Caco-2 (cell line): ENCODE measurements around the gene UBE2D3. TPM values are rescaled to one million over a fixed set of nuclear protein-coding genes. Genes with fewer than 3 reads are reported as not detected.

Experiments used
- BruUV-seq: library from RNA; stranded (reverse); fragments of 400-500 nt; replicated peaks from 2 replicates; lab custom pipeline; 2021; lab: Mats Ljungman, UMichigan
- CTCF ChIA-PET: fragments of 300-600 bp; sonication (Branson Sonifier 250); formaldehyde crosslinking; loops from one replicate; lab custom pipeline; 2022; ENCODE audit warnings: antibody characterized with exemption; lab: Charles Lee
- POLR2A ChIA-PET: fragments of 300-600 bp; sonication (Branson Sonifier 250); formaldehyde crosslinking; loops from one replicate; lab custom pipeline; 2022; ENCODE audit warnings: antibody characterized with exemption; lab: Charles Lee
- DNase-seq, 2 experiments: peaks; one replicate each; pipeline versions ENCODE4 v3.0.0 to v3.0.0-alpha.2; 2020 to 2022
- H3K27me3 ChIP-seq: replicated peaks from 2 replicates; pipeline ENCODE4 v1.6.0; 2011; ENCODE audit warnings: low read length; ENCODE audit not compliant: control insufficient read depth, insufficient read depth
- H3K36me3 ChIP-seq: 2 replicates; pipeline ENCODE4 v1.5.1; 2011; ENCODE audit warnings: low read length; ENCODE audit not compliant: control insufficient read depth, insufficient read depth
- H3K4me1 ChIP-seq: fragments of 250-450 bp; sonication (Bioruptor Pico); 2 replicates; pipeline ENCODE4 v1.5.1; 2020; ENCODE audit warnings: mild to moderate bottlenecking
- H3K4me3 ChIP-seq: 2 replicates; pipeline ENCODE4 v1.5.1; 2011; ENCODE audit warnings: low read depth, mild to moderate bottlenecking, control low read depth, low read length
- H3K9me3 ChIP-seq: fragments of 250-450 bp; sonication (Bioruptor Pico); 2 replicates; pipeline ENCODE4 v1.5.1; 2020; ENCODE audit warnings: mild to moderate bottlenecking, moderate library complexity
- H3K27ac Mint-ChIP-seq: one replicate; pipeline ENCODE4 v1.8.0; 2022; ENCODE audit warnings: mixed read lengths; ENCODE audit not compliant: unreplicated experiment
- H3K27me3 Mint-ChIP-seq: one replicate; pipeline ENCODE4 v1.8.0; 2022; ENCODE audit warnings: mixed read lengths; ENCODE audit not compliant: insufficient read depth, unreplicated experiment
- H3K36me3 Mint-ChIP-seq: one replicate; pipeline ENCODE4 v1.8.0; 2022; ENCODE audit warnings: mild to moderate bottlenecking, mixed read lengths; ENCODE audit not compliant: insufficient read depth, unreplicated experiment
- H3K4me1 Mint-ChIP-seq: one replicate; pipeline ENCODE4 v1.8.0; 2022; ENCODE audit warnings: low read depth, mixed read lengths; ENCODE audit not compliant: unreplicated experiment
- H3K4me3 Mint-ChIP-seq: one replicate; pipeline ENCODE4 v1.8.0; 2022; ENCODE audit warnings: mild to moderate bottlenecking, moderate library complexity, mixed read lengths; ENCODE audit not compliant: unreplicated experiment
- H3K9me3 Mint-ChIP-seq: one replicate; pipeline ENCODE4 v1.8.0; 2022; ENCODE audit warnings: mixed read lengths; ENCODE audit not compliant: unreplicated experiment
- intact Hi-C: fragments of 100-400 bp; cut with micrococcal nuclease; formaldehyde crosslinking; loops from one replicate; pipeline ENCODE4 v1.10.0; 2022; ENCODE audit not compliant: unreplicated experiment
- total RNA-seq: library from RNA; stranded (reverse); gene quantifications from 2 replicates; pipeline ENCODE4 v1.2.3, GENCODE V29; 2022
- TF ChIP-seq, protein P1 (sequence below), 2 experiments: fragments of 200-600 bp in 1 of 2; IDR thresholded peaks; 1 replicate in 1 of 2; 2 replicates in 1 of 2; pipeline versions ENCODE4 v1.5.1 to v1.8.0; 2011 to 2022; ENCODE audit warnings: antibody characterized with exemption in 1 of 2, control low read depth in 1 of 2, inconsistent platforms in 1 of 2, low read depth in 1 of 2, low read length in 1 of 2, mild to moderate bottlenecking in 1 of 2, moderate library complexity in 1 of 2; ENCODE audit not compliant: insufficient read depth in 1 of 2, severe bottlenecking in 1 of 2, unreplicated experiment in 1 of 2

UBE2D3 gene
- total RNA-seq, 1 experiment from 2014 or later: 305 TPM

DNA sequence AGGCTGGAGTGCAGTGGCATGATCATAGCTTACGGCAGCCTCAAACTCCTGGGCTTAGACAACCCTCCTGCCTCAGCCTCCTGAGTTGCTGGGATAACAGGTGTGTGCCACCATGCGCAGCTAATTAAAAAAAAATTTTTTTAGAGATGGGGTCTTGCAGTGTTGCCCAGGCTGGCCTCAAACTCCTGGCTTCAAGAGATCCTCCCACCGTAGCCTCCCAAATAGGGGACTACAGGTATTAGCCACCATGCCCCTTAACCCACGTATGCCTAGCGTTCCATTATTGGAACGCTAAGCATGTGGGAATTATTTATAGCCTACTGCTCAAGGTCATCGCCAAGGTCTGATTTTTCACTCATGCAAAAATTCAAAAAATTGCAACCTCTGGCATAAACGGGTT lies 20.3 kb upstream of the UBE2D3 start:
- Histone ChIP-seq H3K4me1 (no peaks in the 10 kb centered on the region), H3K4me3 (no peak overlapping the region), H3K27me3 (no peaks in the 10 kb centered on the region), H3K9me3 (no peaks in the 10 kb centered on the region), H3K36me3 (no peaks in the 10 kb centered on the region)
- BruUV-seq: no TSS peak
- Mint-ChIP-seq H3K27ac (no peak overlapping the region), H3K4me3 (no peak overlapping the region), H3K36me3 (no peaks in the 10 kb centered on the region), H3K4me1 (no peaks in the 10 kb centered on the region), H3K9me3 (no peaks in the 10 kb centered on the region), H3K27me3 (no peaks in the 10 kb centered on the region)
- no peak for DNase-seq
- CTCF ChIA-PET: no interaction called here
- intact Hi-C loops: no loop called here
- TF ChIP-seq, protein P1, sequence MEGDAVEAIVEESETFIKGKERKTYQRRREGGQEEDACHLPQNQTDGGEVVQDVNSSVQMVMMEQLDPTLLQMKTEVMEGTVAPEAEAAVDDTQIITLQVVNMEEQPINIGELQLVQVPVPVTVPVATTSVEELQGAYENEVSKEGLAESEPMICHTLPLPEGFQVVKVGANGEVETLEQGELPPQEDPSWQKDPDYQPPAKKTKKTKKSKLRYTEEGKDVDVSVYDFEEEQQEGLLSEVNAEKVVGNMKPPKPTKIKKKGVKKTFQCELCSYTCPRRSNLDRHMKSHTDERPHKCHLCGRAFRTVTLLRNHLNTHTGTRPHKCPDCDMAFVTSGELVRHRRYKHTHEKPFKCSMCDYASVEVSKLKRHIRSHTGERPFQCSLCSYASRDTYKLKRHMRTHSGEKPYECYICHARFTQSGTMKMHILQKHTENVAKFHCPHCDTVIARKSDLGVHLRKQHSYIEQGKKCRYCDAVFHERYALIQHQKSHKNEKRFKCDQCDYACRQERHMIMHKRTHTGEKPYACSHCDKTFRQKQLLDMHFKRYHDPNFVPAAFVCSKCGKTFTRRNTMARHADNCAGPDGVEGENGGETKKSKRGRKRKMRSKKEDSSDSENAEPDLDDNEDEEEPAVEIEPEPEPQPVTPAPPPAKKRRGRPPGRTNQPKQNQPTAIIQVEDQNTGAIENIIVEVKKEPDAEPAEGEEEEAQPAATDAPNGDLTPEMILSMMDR (IDR thresholded peaks at IDR 0.05; ENCODE audit: insufficient read depth in 1 of 2, low read depth in 1 of 2, low read length in 1 of 2, severe bottlenecking in 1 of 2, unreplicated experiment in 1 of 2): no peak
- POLR2A ChIA-PET: no interaction called here

DNA sequence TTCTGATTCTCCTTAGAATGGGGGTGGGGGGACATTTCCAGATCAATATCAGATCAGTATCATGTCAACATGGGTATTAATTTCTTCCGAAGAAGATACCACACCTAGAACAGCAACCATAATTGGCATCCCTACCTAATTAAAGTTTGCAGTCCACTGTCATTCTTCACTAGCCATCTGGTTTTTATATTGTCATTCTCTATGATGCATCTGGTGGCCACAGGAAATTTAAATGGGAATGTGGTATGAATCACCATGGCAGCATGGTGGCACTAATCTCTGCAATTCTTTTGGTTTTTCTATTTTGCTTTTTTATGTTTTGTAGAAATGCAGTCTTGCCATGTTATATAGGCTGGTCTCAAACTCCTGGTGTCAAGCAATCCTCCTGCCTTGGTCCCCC lies 16.6 kb upstream of the UBE2D3 start:
- CTCF ChIA-PET: no interaction called here
- no peak overlapping the region for H3K27ac Mint-ChIP-seq
- no peaks in the 10 kb centered on the region for H3K4me1 Mint-ChIP-seq
- no peaks in the 10 kb centered on the region for H3K27me3 ChIP-seq
- H3K36me3 Mint-ChIP-seq: no peaks in the 10 kb centered on the region
- no TSS peak for BruUV-seq
- H3K36me3 ChIP-seq: no peaks in the 10 kb centered on the region
- no peak overlapping the region for H3K4me3 ChIP-seq
- POLR2A ChIA-PET: no interaction called here
- no peaks in the 10 kb centered on the region for H3K4me1 ChIP-seq
- no peak overlapping the region for H3K4me3 Mint-ChIP-seq
- no peak for DNase-seq
- intact Hi-C loops: no loop called here
- TF ChIP-seq, protein P1 (IDR thresholded peaks at IDR 0.05; ENCODE audit: insufficient read depth in 1 of 2, low read depth in 1 of 2, low read length in 1 of 2, severe bottlenecking in 1 of 2, unreplicated experiment in 1 of 2): no peak
- no peaks in the 10 kb centered on the region for H3K9me3 Mint-ChIP-seq
- no peaks in the 10 kb centered on the region for H3K9me3 ChIP-seq
- no peaks in the 10 kb centered on the region for H3K27me3 Mint-ChIP-seq

DNA sequence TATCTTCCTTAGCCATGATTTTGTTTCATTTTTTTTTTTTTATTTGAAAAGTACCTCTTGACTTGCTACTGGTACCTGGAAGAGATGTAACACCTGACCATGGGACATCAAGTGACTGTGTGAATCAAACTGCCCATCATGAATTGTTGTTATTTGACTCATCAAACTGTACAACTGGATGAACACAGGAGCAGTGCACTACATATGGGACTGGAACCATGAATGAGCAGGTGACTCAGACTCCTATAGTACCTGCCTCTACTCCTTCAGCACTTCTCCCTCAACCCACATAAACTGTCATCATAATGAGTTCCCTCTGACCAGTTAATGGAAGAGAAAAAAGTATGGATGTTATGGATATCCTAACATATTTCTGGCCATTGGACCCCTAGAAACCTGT lies 15.9 kb upstream of the UBE2D3 start:
- no peaks in the 10 kb centered on the region for H3K4me1 Mint-ChIP-seq
- TF ChIP-seq, protein P1 (IDR thresholded peaks at IDR 0.05; ENCODE audit: insufficient read depth in 1 of 2, low read depth in 1 of 2, low read length in 1 of 2, severe bottlenecking in 1 of 2, unreplicated experiment in 1 of 2): no peak
- Histone ChIP-seq H3K36me3 (no peaks in the 10 kb centered on the region), H3K27me3 (no peaks in the 10 kb centered on the region), H3K4me3 (no peak overlapping the region), H3K4me1 (no peaks in the 10 kb centered on the region), H3K9me3 (no peaks in the 10 kb centered on the region)
- BruUV-seq: no TSS peak
- intact Hi-C loops: no loop called here
- H3K27me3 Mint-ChIP-seq: no peaks in the 10 kb centered on the region
- H3K9me3 Mint-ChIP-seq: no peaks in the 10 kb centered on the region
- no peak overlapping the region for H3K27ac Mint-ChIP-seq
- CTCF ChIA-PET: no interaction called here
- no peaks in the 10 kb centered on the region for H3K36me3 Mint-ChIP-seq
- POLR2A ChIA-PET: no interaction called here
- H3K4me3 Mint-ChIP-seq: no peak overlapping the region
- DNase-seq: no peak
